T-helper 1 cell treated with Interleukin-12 subunit alpha and Interleukin-12 subunit beta and Interleukin-4 antibody, amounts not matched to agents 30 ng/mL and 1 ng/mL, for 36 hours (primary cell): Measurements from ENCODE around the gene LEMD2. TPM values are rescaled to one million over a fixed set of nuclear protein-coding genes. Genes with fewer than 3 reads are reported as not detected.

Source experiments
- intact Hi-C: fragments of 100-400 bp; cut with micrococcal nuclease; formaldehyde crosslinking; loops from one replicate; pipeline ENCODE4 v1.15.1; 2024
- total RNA-seq: library from RNA; stranded (reverse); gene quantifications from 2 replicates; pipeline ENCODE4 v1.2.3, GENCODE V29; 2022

LEMD2 gene
- total RNA-seq, 1 donor from 2014 or later: 77.2 TPM

DNA sequence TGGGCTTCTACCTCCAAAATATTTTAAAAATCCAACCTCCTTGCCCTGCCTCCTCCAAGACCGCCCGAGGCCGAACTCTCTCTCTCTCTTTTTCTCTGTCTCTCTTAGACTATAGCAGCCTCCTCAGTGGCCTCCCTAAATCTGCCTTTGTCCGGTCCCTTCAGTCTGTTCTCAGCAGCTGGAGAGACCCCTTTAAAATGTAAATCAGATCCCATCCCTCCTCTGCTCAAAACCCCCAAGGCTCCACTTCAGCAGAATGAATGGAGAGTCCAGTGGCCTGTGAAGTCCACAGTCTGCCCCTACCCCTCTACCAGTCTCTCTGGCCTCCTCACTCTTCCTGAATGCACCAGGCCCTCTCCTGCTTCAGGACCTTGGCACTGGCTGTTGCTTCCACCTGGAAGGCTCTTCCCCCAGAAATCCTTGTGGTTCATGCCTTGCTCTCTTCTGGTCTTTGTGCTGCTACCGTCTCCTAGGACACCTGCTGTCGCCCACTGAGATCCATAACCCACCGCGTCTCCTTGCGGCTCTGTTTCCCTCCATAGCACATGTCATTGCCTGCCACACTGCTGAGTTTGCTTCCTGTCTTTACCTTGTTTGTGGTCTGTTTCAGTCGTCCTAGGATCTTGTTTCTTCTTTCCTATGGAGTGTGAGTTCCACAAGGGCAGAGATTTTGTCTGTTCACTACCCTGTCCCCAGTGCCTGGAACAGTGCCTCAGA, 8.9 kb upstream of the LEMD2 start:
- intact Hi-C loops: no loop called here

DNA sequence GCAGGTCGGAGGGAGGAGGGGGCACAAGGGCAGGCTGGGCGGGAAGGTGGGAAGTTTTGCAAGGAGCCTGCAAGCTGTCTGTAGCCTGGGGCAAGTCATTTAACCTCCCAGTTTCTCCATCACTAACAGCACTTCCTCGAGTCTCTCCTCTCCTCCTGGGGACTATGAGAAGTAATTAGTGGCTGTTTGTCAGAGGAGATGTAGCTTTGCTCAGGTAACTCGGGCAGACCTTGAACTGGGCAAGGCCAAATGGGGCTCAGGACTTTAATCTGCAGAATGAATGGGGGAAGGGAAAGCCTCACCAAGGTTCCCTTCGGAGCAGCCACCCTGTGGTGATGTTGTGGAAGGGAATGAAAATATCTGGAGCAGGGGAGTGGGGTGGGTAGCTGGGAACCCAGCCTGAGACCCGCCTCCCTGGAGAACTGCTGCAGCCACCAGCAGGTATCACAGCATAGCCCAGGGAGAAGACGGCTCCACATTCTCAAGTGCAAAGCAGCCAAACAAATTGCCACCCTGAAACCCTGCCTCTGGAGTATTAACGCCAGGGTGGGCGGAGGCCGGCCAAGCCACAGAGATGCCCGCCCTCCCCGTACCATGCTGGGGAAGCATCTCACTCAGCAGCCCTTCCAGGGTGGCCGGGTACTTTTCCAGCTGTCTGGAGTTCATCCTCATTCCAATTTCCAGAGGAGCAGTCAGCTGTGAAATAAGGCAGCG, 6.1 kb upstream of the LEMD2 start:
- intact Hi-C loops: no loop called here

DNA sequence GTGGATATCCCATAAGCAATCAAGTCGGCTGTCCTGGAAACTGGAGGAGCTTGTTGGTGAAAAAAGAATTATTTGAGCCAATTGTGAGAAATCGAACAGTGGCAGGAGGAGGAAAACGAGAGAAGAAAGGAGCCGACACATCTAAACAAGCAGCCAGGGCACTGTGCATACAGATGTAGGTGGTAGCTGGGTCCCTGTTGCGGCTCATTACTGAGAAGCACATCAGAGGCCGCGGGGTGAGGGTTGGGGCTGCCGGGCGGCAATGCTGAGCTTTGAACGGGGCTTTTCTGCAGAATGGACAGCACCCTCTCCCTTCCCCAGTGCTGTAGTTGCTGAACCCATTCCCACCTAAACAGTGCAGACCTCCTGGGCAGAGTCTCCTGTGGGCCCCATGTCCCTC, 4.1 kb upstream of the LEMD2 start:
- intact Hi-C loops: no loop called here

DNA sequence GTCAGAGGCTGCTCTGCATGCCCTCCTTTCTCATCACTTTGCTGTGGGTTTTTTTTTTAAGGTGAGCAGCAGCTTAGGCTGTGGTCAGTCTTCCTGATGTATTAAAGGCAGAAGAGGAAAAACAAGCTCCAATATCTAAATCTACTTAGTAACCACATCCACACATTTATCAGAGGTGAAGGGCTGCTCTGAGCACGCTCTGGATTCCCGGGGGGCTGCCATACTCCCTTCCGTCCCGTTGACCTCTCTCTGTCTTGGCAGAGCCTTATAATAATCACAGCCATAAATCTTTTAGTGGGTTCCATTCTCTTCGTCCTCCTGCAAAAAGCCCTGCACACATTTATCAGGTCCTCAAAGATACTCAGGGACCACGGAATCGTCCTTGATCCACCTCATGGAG, 2.7 kb upstream of the LEMD2 start:
- intact Hi-C loops: no loop called here

DNA sequence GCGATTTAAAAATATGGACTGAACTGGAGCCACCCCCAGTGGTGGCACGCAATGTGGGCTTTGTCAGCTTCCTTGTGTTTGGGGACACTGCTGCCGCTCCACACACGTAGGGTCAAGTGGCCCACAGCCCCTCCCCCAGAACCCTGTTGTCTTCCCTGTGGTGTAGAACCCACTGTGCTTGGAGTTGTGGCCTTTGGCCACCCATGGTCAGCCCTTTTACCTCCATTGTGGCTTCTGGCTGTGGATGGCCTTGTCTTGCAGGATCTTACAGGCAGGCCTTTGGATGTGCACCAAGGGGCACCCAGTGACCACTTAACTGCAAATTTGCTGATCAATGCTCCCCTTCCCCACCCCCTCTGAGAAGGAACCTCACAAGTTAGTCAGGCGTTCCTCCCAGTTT, 2.0 kb upstream of the LEMD2 start:
- intact Hi-C loops: no loop called here

DNA sequence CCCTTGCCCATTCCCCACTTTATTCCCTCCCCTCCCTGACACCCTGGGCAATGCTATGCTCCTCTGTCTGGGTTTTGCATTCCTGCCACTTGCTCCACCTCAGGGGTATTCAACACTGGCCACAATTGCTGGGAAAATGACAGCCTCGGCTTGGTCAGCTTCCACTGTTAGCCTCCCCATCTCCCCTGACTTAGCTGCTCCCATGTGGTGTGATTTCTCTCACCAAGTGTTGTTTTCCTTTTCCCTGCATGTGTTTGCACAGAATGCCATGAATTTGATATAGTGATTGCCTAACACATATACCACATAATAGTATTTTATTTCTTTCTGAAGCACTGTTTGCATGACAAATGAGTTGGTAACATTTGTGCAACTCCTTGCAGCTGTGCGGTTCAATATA, 1.4 kb upstream of the LEMD2 start:
- intact Hi-C loops: no loop called here

DNA sequence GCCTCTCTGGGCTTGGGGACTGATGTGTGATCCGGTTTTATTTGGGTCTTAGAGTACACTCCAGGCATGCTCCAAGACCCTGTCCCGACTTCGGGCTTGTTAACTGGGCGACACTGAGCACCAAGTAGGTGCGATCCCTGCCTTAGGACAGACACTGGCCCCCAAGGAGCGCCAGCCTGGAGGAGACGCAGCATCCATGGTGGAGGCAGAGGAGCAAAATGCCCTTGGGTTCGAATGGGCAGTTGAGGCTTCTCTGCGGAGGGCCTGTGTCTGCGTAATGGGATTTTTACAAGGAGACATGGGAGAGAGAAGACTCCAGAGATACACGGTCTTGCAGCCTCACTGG, 593 bp upstream of the LEMD2 start:
- intact Hi-C loops: loop anchor here (1.0 to 5.0 kb wide), 8 partner anchors 51 to 1898 kb away; partner anchors contain the start of genes FKBP5, HSD17B8, ITPR3 and KIFC1

DNA sequence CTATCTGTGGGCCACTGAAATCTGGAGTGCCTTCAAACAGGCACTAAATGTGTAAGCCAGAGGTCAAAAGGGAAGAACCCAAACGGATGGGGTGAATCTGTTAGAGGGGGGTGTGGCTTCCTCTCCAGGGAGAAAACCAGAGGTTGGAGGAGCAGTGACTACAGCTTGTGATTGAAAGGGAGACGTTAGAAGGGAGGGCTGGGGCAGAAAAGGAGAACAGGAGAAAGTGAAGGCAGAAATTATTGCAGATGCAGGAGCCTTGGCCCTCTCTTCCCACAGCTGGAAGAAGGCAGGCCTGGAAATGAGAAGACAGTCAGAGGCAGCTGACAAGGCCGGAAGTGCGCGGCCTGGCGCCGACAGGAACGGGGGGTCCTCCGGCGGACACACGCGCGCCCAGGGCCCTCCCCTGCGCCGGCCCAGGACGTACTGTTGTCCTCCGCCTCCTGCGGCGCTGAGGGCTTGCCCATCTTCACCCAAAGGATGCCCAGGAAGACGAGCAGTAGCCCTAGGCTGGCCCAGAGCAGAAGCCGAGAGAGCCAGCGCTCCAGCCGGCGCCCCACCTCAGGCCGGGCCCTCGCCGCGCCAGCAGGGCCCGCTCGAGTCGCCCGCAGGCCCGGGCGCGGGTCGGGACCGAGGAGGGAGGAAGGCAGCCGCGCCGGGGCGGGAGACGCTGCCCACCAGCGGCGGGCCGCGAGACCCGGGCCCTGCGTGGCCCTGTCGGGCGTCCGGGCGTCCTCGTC, 806 bp downstream of the LEMD2 start:
- intact Hi-C loops: loop anchor here (1.0 to 5.0 kb wide), 6 partner anchors 17 to 1899 kb away; partner anchors contain the start of genes FKBP5, HSD17B8, ITPR3 and RXRB

DNA sequence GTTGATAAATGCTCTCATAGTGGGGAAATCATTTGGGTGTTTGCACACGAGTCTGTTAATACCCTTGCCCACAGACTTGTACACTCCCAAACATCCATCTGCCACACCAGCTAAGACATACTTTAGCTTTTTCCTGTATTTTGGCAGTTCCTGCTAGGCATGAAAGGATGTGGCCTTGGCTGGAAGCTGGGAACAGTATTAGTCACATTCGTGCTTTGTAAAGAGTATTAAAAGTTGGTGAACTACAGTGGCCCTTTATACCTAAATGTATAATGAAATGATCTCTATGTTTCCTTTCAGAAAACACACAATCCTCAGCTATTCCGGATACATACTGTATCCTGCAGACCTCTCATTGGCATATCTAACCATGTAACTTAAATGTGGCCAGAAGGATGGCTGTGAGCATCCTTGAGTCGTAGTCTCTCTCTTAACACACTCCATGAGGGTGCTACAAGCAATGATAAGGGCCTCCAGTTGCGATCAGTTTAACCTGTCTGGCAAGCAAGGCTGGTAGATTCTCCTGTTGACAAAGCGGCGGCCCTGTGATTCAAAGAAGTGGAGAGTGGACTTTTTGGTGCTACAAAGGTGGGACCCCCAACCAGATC, 1.5 kb downstream of the LEMD2 start:
- intact Hi-C loops: loop anchor here (5.0 kb wide), 2 partner anchors 585 to 1900 kb away; partner anchors contain the start of genes FKBP5, HSD17B8, RXRB and SLC39A7

DNA sequence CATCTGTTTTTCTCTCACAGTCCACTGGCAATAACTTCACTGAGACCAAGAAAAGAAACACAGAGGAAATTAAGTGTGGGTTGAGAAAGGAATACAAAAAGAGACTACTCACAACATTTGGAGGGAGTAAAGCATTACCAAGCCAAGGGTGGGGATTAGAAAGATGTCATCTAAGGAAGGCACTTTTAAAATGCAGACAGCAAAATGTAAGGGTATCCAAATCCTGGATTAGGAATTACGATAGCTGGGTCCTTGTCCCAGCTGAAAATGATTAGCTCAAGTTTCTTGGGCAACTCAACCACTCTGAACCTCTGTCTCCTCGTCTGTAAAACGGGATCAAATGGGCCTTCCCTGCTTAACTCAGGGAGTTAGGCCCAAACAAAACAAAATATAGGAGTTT, 2.2 kb downstream of the LEMD2 start:
- intact Hi-C loops: loop anchor here (5.0 kb wide), 2 partner anchors 584 to 1901 kb away; partner anchors contain the start of genes FKBP5, HSD17B8, RXRB and SLC39A7

DNA sequence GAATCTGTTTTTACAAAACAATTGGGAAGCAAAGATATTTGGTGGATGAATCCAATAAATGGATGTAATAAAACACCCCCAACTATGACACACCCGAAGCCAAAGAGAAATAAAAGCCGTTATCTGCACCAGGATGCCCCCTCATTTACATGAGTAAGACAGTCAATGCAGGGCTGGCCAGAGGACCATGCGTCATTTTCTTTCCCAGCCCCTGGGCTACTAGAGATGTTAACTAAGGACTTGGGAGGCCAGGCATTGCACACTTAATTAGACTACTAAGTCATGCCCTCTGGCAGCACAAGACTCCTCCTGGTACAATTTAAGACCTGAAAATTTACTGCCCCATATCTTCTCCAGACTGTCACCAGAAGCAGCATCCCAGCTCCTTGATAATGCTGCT, 3.2 kb downstream of the LEMD2 start:
- intact Hi-C loops: loop anchor here (5.0 kb wide), 2 partner anchors 583 to 1902 kb away; partner anchors contain the start of genes FKBP5, HSD17B8, RXRB and SLC39A7

DNA sequence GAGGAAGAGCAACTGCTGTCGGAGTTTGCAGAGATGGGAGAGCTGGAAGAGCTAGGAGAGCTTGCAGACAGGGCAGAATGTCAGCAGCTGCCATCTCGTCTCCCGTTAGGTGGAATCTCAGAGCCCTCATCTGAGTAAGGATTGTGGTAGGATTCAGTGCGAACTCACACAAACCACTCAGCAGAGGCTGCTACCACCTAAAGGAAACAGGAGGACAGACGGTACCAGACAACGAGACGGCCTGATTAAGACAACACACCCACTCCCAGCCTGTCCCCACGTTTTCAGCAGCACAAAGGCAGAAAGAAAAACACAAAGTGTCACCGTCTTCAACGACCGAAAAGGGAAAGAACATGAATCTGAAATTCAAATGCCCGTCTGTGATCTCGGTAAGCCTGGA, 4.1 kb downstream of the LEMD2 start:
- intact Hi-C loops: loop anchor here (5.0 kb wide), 2 partner anchors 582 to 1903 kb away; partner anchors contain the start of genes FKBP5, HSD17B8, RXRB and SLC39A7

DNA sequence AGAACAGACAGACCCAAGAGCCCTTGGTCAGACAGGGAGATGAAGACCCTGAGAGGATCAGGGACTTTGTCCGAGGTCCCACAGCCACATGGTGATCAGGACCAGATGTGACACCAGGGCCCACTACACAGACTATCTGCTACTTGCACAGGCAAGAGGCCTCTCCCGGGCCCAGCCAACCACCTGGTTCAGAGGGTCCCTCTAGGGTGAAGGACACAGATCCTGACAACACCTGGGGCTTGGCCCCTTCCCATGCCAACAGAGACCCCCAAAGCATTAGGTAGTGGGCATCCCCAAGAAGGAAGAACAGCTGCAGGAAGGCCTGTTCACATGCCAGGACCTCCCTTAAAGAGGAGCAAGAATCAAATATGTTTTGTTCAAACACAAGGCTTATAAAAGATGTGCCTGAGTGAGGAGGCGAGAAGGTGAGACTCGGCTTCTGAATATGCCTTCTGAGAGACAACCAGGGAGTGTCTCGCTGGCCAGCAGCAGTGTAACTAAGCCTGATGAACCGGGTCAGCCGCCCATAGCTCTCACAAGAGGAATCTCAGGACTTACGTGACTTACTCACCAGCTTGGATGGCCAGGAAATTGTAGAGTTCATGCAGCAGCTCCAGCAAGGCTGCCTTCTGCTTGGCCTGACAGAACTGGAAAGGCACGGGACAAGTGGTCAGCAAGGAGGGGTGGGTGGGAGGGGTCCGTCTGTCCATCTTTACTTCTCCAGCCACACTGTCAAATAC, 5.0 kb downstream of the LEMD2 start:
- intact Hi-C loops: no loop called here

DNA sequence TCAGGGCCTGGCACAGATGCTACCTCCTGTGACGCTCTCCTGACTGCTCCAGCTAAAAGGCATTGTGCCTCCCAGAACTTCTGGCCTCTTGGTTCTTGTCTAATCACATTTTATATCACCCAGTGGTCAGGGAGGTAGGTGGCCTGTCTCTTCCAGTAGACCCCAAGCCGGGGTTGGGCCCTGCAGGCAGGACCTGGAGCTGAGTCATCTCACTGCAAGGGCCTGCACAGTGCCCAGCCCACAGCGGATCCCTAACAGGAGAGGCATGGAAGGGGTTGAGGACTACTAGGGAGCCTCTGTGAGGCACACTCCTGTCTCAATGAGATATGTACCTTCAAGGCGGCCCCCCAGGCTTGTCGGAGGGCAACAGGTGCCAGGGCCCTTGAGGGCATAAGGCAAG, 6.4 kb downstream of the LEMD2 start:
- intact Hi-C loops: no loop called here

DNA sequence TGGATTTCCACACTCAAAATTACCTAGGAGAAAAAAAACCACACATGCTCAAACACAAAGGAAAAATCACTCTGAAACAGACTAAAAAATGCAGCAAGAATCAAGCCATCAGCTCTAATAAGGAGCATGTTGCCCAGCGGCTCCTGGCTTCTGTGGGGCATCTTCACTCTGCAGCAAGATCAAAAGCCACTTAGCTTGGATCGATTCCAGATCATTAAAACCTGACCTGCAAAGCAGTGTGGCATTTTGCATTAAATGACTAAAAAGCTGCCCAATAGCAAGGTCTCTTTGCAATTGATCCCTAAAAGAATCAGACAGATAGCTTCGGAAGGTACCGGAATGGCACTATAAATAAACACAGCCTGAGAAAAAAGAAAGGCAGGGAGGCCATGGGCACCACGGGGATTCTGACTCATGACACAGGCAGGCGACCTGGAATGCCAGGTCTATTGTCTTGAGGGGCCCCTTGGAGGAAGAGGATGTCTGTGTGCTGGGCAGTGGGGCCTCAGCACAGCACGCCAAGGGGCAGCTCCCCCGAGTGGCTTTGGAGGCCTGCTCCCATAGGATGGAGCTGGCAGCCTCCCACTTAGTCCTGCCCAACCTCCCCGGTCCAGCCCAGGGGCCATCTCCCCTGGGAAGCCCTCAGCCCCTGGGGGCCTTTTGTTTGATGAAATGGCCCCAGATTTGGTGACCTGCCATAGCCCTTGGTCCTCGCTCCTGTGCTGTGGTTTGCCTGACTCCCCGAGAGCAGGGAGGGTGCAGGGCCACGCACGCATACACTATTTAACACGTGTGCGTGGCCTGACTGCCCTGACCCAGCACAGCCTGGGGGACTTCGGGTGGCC, 7.6 kb downstream of the LEMD2 start:
- intact Hi-C loops: no loop called here

DNA sequence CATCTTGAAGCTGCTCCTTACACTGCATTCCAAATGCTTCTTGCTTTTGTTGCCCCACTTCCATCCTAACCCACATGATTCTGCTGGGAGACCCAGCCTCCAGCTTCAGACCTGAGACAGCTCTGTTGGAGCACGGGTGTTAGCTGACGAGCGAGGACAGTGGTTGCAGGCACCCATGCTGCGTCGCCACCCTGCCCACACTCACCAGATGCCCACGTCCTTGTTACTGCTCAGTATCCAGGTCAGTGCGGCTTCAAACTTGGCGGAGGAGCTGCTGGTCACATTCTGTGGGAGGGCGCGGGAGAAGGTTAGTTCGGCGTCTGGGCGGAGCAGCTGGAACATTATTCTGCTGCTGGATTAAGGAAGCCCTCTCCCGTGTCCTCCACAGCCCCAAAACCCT, 9.0 kb downstream of the LEMD2 start:
- intact Hi-C loops: no loop called here

DNA sequence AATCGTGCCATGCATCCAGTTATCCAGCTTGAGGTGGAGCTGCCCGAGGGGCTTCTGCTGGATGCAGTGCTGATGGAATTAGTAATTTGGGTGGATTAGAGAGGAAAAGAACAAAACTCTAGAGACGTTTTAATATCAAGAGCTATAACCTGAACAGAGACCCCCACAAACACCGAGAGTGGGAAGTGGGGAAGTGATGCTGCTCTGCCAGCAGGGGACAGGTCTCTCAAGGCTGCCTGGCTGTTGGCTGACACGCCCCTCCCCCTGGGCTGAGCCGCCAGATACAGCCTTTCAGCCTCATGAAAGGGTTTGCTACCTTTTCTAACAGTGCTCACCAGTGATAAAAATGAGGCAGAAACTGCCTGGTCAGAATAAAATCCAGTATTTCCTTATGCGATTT, 9.6 kb downstream of the LEMD2 start:
- intact Hi-C loops: no loop called here

DNA sequence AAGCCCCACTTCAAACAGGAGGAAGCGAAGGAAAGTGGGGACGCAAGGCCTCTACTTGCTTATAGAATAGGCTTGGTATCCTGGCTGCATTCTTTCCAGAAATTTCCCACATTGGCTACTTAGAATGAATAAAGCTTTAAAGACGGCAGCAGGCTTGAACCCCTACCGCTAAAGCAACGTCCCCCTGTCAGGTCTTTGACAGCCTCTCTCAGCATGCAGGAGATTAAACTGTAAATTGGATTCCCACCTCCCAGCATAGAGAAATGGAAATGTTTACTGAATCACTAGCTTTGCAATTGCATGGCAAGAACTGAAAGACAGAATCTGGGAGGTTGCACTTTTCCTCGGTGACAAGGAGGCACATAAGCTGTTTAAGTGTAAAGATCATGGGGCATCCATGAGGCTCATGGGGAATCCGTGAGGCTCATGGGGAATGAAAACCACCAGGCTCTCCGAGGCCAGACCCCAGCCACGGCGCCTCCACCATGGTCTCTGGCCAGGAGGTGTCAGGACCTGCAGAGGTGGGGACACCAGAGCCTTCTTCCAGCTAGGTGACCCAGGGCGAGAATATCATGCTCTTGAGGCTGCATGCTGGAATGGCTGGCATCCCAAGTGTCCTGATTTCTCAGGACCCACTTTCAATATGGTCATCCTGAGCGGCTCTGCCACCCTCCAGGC, 10.3 kb downstream of the LEMD2 start:
- intact Hi-C loops: no loop called here
